Esophagus squamous epithelium (tissue), 5 donors: ENCODE data around the gene BPTF. TPM values are rescaled to one million over a fixed set of nuclear protein-coding genes. Genes with fewer than 3 reads are reported as not detected.
"Not testable (repeated sequence)": the region's sequence is repeated elsewhere in the genome, so short reads cannot be mapped to it uniquely, and the experiment has no call there.

Source experiments
- DNase-seq: peaks from one replicate; lab custom pipeline; 2025; lab: John Stamatoyannopoulos, UW
- H3K27ac ChIP-seq, 4 donors: fragments of 200-600 bp; sonication (generic); one replicate each; pipeline ENCODE4 v1.5.1; 2016 to 2019; ENCODE audit warnings: mild to moderate bottlenecking in 1 of 4
- H3K27me3 ChIP-seq, 4 donors: fragments of 200-600 bp; sonication (generic); 1 replicate in 3 of 4; 2 replicates in 1 of 4; pipeline versions ENCODE4 v1.5.1 to v1.6.0; 2017 to 2021; ENCODE audit warnings: antibody characterized with exemption in 1 of 4
- H3K36me3 ChIP-seq, 3 donors: fragments of 200-600 bp; sonication (generic); one replicate each; pipeline ENCODE4 v1.5.1; 2016 to 2019
- H3K4me1 ChIP-seq, 3 donors: fragments of 200-600 bp; sonication (generic); one replicate each; pipeline ENCODE4 v1.5.1; 2017 to 2019
- H3K4me3 ChIP-seq, 4 donors: fragments of 200-600 bp; sonication (generic); 1 replicate in 3 of 4; 2 replicates in 1 of 4; pipeline ENCODE4 v1.5.1; 2016 to 2019; ENCODE audit warnings: mild to moderate bottlenecking in 2 of 4, moderate library complexity in 1 of 4
- H3K9me3 ChIP-seq, 3 donors: fragments of 200-600 bp; sonication (generic); one replicate each; pipeline ENCODE4 v1.5.1; 2016 to 2019
- CTCF ChIP-seq, 6 experiments: fragments of 450-650 bp in 4 of 6; fragments of 200-600 bp in 2 of 6; sonication (generic) in 2 of 6; IDR thresholded peaks; one replicate each; pipeline ENCODE4 v1.5.1; 2016 to 2019; ENCODE audit warnings: antibody characterized with exemption in 6 of 6, mild to moderate bottlenecking in 4 of 6, moderate library complexity in 4 of 6
- POLR2A ChIP-seq, 4 donors: fragments of 450-650 bp; IDR thresholded peaks; one replicate each; pipeline ENCODE4 v1.6.1; 2017; ENCODE audit warnings: antibody characterized with exemption in 4 of 4, mild to moderate bottlenecking in 4 of 4, moderate library complexity in 3 of 4
- WGBS, 2 donors: methylation state at CpG; one replicate each; pipeline ENCODE4 v1.1.5; 2018; 5-methylcytosine and 5-hydroxymethylcytosine counted together
- intact Hi-C: fragments of 100-400 bp; cut with DNase I; formaldehyde crosslinking; loops from one replicate; pipeline ENCODE4 v1.15.0; 2022
- total RNA-seq, 4 donors: library from RNA; depleted of rRNA; stranded (reverse); fragments of >200 nt; gene quantifications; one replicate each; pipeline ENCODE4 v1.1.0, GENCODE V29; 2016
- donor health status: DM: yes; HTN: yes; CAD: no.

Gene BPTF
- total RNA-seq, 4 donors from 2014 or later: 37.6 to 84.1 (median 53.0) TPM

- H3K27me3 ChIP-seq, H3K27ac ChIP-seq, DNase-seq, H3K4me1 ChIP-seq, H3K4me3 ChIP-seq, H3K9me3 ChIP-seq, intact Hi-C loops: not testable (repeated sequence)
- peaks cover 0 to 85% (median 3%) of the 10 kb centered on the region in 3 donors for H3K36me3 ChIP-seq
- 0% methylated on average over 1 of the region's 1 CpG for WGBS, 2 donors
- peak; percentile 45 to 77 (median 64) for TF ChIP-seq CTCF (IDR thresholded peaks at IDR 0.05)
Observed at GRCh38 chr17:67963145-67963572, 137.9 kb downstream of the BPTF start.

- 86 to 91% methylated on average over 6 to 7 of the region's 7 CpGs for WGBS, 2 donors
- no peaks in the 10 kb centered on the region for H3K9me3 ChIP-seq
- TF ChIP-seq POLR2A (IDR thresholded peaks at IDR 0.05) (no peak), CTCF (IDR thresholded peaks at IDR 0.05) (no peak)
- no peaks in the 10 kb centered on the region for H3K4me1 ChIP-seq
- no peak for DNase-seq
- no peak overlapping the region for H3K27ac ChIP-seq
- H3K27me3 ChIP-seq: no peaks in the 10 kb centered on the region
- intact Hi-C loops: no loop called here
- peaks cover 0 to 94% (median 0%) of the 10 kb centered on the region in 3 donors for H3K36me3 ChIP-seq
- H3K4me3 ChIP-seq: no peak overlapping the region
Observed at GRCh38 chr17:67970783-67971182, 145.5 kb downstream of the BPTF start.

GRCh38 chr17:67974185-67974584 is 148.9 kb downstream of the BPTF start:
- 84 to 91% methylated on average over 8 to 9 of the region's 9 CpGs for WGBS, 2 donors
- TF ChIP-seq POLR2A (IDR thresholded peaks at IDR 0.05) (no peak), CTCF (IDR thresholded peaks at IDR 0.05) (no peak)

GRCh38 chr17:67974598-67975066 is 149.3 kb downstream of the BPTF start:
- 66 to 72% methylated on average over 7 of the region's 8 CpGs for WGBS, 2 donors
- H3K9me3 ChIP-seq: no peaks in the 10 kb centered on the region
- TF ChIP-seq POLR2A (IDR thresholded peaks at IDR 0.05): no peak
- TF ChIP-seq CTCF (IDR thresholded peaks at IDR 0.05): no peak
- peaks cover 0 to 79% (median 0%) of the 10 kb centered on the region in 3 donors for H3K36me3 ChIP-seq
- H3K27me3 ChIP-seq: no peaks in the 10 kb centered on the region
- H3K4me3 ChIP-seq: no peak overlapping the region
- intact Hi-C loops: no loop called here
- DNase-seq: no peak
- no peak overlapping the region for H3K27ac ChIP-seq
- H3K4me1 ChIP-seq: peaks cover 0 to 10% (median 3%) of the 10 kb centered on the region in 3 donors

More at GRCh38 chr17:67974185-67974584, 148.9 kb downstream of the BPTF start:
- intact Hi-C loops: no loop called here
- Histone ChIP-seq H3K9me3 (no peaks in the 10 kb centered on the region), H3K4me1 (peaks cover 0 to 10% (median 3%) of the 10 kb centered on the region in 3 donors), H3K4me3 (no peak overlapping the region), H3K27ac (no peak overlapping the region), H3K36me3 (peaks cover 0 to 77% (median 0%) of the 10 kb centered on the region in 3 donors), H3K27me3 (no peaks in the 10 kb centered on the region)
- no peak for DNase-seq

- H3K27me3 ChIP-seq, H3K27ac ChIP-seq, DNase-seq, H3K4me3 ChIP-seq, intact Hi-C loops, H3K9me3 ChIP-seq: not testable (repeated sequence)
- 84 to 89% methylated on average over 5 to 6 of the region's 6 CpGs for WGBS, 2 donors
- peaks cover 0 to 76% (median 0%) of the 10 kb centered on the region in 3 donors for H3K36me3 ChIP-seq
- H3K4me1 ChIP-seq: peaks cover 0 to 10% (median 3%) of the 10 kb centered on the region in 3 donors
Observed at GRCh38 chr17:67976306-67976705, 151.0 kb downstream of the BPTF start.
